Keratinocyte (primary cell): ENCODE results near the gene KRT1. TPM values are rescaled to one million over a fixed set of nuclear protein-coding genes. Genes with fewer than 3 reads are reported as not detected.

Experiments
- DNase-seq: peaks from one replicate; pipeline ENCODE4 v3.0.0-alpha.2; 2011; ENCODE audit warnings: low read depth, missing footprints, low spot score
- FAIRE-seq: peaks from 2 replicates; lab custom pipeline; 2011; peaks lifted over from hg19 to GRCh38; lab: Jason Lieb, UNC
- H2AFZ ChIP-seq: 2 replicates; pipeline ENCODE4 v1.6.0; 2012; ENCODE audit warnings: low read length, control low read depth, inconsistent platforms; ENCODE audit not compliant: control insufficient read depth
- H3K27ac ChIP-seq: 2 replicates; pipeline ENCODE4 v1.5.1; 2011; ENCODE audit warnings: low read length; ENCODE audit not compliant: control insufficient read depth, insufficient read depth
- H3K27me3 ChIP-seq: 3 replicates; pipeline ENCODE4 v1.6.0; 2011; ENCODE audit warnings: low read length; ENCODE audit not compliant: control insufficient read depth, insufficient read depth; ENCODE audit errors: extremely low read depth
- H3K36me3 ChIP-seq, 2 experiments: 2 replicates in 1 of 2; 3 replicates in 1 of 2; pipeline ENCODE4 v1.5.1; 2011; ENCODE audit warnings: low read length in 2 of 2, mild to moderate bottlenecking in 1 of 2; ENCODE audit not compliant: control insufficient read depth in 2 of 2, insufficient read depth in 2 of 2; ENCODE audit errors: extremely low read depth in 1 of 2
- H3K4me1 ChIP-seq: 3 replicates; pipeline ENCODE4 v1.5.1; 2011; ENCODE audit warnings: low read length; ENCODE audit not compliant: control insufficient read depth, insufficient read depth; ENCODE audit errors: extremely low read depth
- H3K4me2 ChIP-seq: 3 replicates; pipeline ENCODE4 v1.6.0; 2011; ENCODE audit warnings: low read depth, low read length; ENCODE audit not compliant: control insufficient read depth, insufficient read depth; ENCODE audit errors: extremely low read depth
- H3K4me3 ChIP-seq, 3 experiments: fragments of 200-600 bp in 1 of 3; sonication (generic) in 1 of 3; 2 replicates in 2 of 3; 3 replicates in 1 of 3; pipeline ENCODE4 v1.5.1; 2011 to 2016; ENCODE audit warnings: low read length in 3 of 3, mild to moderate bottlenecking in 3 of 3, control low read depth in 2 of 3, inconsistent platforms in 1 of 3, low read depth in 1 of 3, mixed read lengths in 1 of 3, mixed run types in 1 of 3, moderate library complexity in 1 of 3; ENCODE audit not compliant: control insufficient read depth in 2 of 3, insufficient read depth in 2 of 3; ENCODE audit errors: extremely low read depth in 1 of 3
- H3K79me2 ChIP-seq: 2 replicates; pipeline ENCODE4 v1.6.0; 2012; ENCODE audit warnings: low read length; ENCODE audit not compliant: control insufficient read depth, insufficient read depth
- H3K9ac ChIP-seq: 3 replicates; pipeline ENCODE4 v1.6.0; 2011; ENCODE audit warnings: low read length; ENCODE audit not compliant: control insufficient read depth, insufficient read depth; ENCODE audit errors: extremely low read depth
- H3K9me1 ChIP-seq: 3 replicates; pipeline ENCODE4 v1.6.0; 2011; ENCODE audit warnings: low read length; ENCODE audit not compliant: control insufficient read depth, insufficient read depth; ENCODE audit errors: extremely low read depth
- H3K9me3 ChIP-seq: 2 replicates; pipeline ENCODE4 v1.5.1; 2012; ENCODE audit warnings: low read depth, low read length; ENCODE audit not compliant: control insufficient read depth
- H4K20me1 ChIP-seq: 3 replicates; pipeline ENCODE4 v1.6.0; 2011; ENCODE audit warnings: low read length; ENCODE audit not compliant: control insufficient read depth, insufficient read depth; ENCODE audit errors: extremely low read depth
- CTCF ChIP-seq, 3 experiments: IDR thresholded peaks in 1 of 3; conservative IDR thresholded peaks in 1 of 3; optimal IDR thresholded peaks in 1 of 3; 2 replicates in 2 of 3; 3 replicates in 1 of 3; pipeline versions ENCODE3 to v1.5.1; 2011; ENCODE audit warnings: low read length in 3 of 3, mild to moderate bottlenecking in 3 of 3, moderate library complexity in 2 of 3, control low read depth in 1 of 3, inconsistent platforms in 1 of 3; ENCODE audit not compliant: insufficient read depth in 2 of 3; ENCODE audit errors: extremely low read depth in 1 of 3
- EZH2 ChIP-seq: IDR thresholded peaks from one replicate; pipeline ENCODE4 v1.6.1; 2012; ENCODE audit warnings: inconsistent platforms, mild to moderate bottlenecking, low read length, moderate library complexity
- dilution Hi-C: fragments of 300-500 bp; cut with MboI; formaldehyde crosslinking; loops from one replicate; pipeline ENCODE4 v1.7.0; 2020; ENCODE audit warnings: low sequenced_read_pairs; ENCODE audit not compliant: extremely low pct_ligation_motif_present
- polyA plus RNA-seq, 5 experiments: library from polyadenylated mRNA; depleted of rRNA in 3 of 5; stranded (reverse) in 3 of 5; stranded (forward) in 1 of 5; unstranded in 1 of 5; fragments of >200 nt; gene quantifications; 1 replicate in 1 of 5; 2 replicates in 3 of 5; 3 replicates in 1 of 5; pipeline versions ENCODE4 v1.2.1 to v1.2.3, GENCODE V29; 2011 to 2012; ENCODE audit warnings: missing spikeins in 2 of 5, low read depth in 1 of 5, low replicate concordance in 1 of 5

Gene KRT1
- polyA plus RNA-seq, 1 donor (not counting 4 experiments of a cell fraction or from before 2014, with no cell fraction given): 92.2 TPM

DNA sequence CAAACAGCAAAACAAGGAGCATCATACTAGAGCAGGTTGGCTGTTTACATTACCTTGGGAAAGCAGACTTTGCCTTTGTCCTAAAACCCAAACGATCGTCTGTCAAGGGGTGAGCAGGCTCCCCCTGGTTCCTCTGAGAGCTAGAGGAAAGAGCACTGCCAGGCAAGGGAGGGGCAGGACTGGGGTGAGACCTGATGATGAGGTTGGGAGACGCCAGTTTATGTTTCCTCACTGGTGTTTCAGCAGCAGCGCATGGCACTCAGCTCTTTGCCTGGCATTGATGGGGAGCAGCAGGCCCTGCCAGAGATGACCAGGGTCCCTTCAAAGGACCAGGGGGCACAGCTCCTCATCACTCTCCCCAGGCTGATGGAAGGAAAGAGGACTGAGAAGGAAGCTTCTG is 20.3 kb downstream of the KRT1 start:
- no peaks in the 10 kb centered on the region for H4K20me1 ChIP-seq
- H3K27ac ChIP-seq: no peak overlapping the region
- H2AFZ ChIP-seq: no peak overlapping the region
- H3K4me1 ChIP-seq: peaks cover 10% of the 10 kb centered on the region
- no peaks in the 10 kb centered on the region for H3K9me1 ChIP-seq
- peaks cover 5% of the 10 kb centered on the region for H3K27me3 ChIP-seq
- no peak overlapping the region for H3K4me3 ChIP-seq
- DNase-seq: no peak
- no peak for FAIRE-seq
- no peak overlapping the region for H3K9ac ChIP-seq
- no peaks in the 10 kb centered on the region for H3K36me3 ChIP-seq
- H3K79me2 ChIP-seq: no peaks in the 10 kb centered on the region
- dilution Hi-C loops: no loop called here
- TF ChIP-seq CTCF (optimal IDR thresholded peaks at IDR 0.05 in 1 of 3, IDR thresholded peaks at IDR 0.05 in 1 of 3, conservative IDR thresholded peaks at IDR 0.05 in 1 of 3; ENCODE audit: extremely low read depth in 1 of 3, insufficient read depth in 2 of 3, low read length in 3 of 3): no peak
- H3K4me2 ChIP-seq: no peak overlapping the region
- no peaks in the 10 kb centered on the region for H3K9me3 ChIP-seq

GRCh38 chr12:52659395-52659794 is 20.8 kb downstream of the KRT1 start:
- no peak overlapping the region for H3K27ac ChIP-seq
- peaks cover 11% of the 10 kb centered on the region for H3K4me1 ChIP-seq
- no peaks in the 10 kb centered on the region for H3K36me3 ChIP-seq
- no peak overlapping the region for H3K9ac ChIP-seq
- no peaks in the 10 kb centered on the region for H4K20me1 ChIP-seq
- FAIRE-seq: no peak
- no peak overlapping the region for H2AFZ ChIP-seq
- dilution Hi-C loops: no loop called here
- no peaks in the 10 kb centered on the region for H3K9me3 ChIP-seq
- no peak for DNase-seq
- H3K9me1 ChIP-seq: no peaks in the 10 kb centered on the region
- peaks cover 3% of the 10 kb centered on the region for H3K27me3 ChIP-seq
- no peak for TF ChIP-seq CTCF (optimal IDR thresholded peaks at IDR 0.05 in 1 of 3, IDR thresholded peaks at IDR 0.05 in 1 of 3, conservative IDR thresholded peaks at IDR 0.05 in 1 of 3; ENCODE audit: extremely low read depth in 1 of 3, insufficient read depth in 2 of 3, low read length in 3 of 3)
- no peak for TF ChIP-seq EZH2
- no peaks in the 10 kb centered on the region for H3K79me2 ChIP-seq
- H3K4me3 ChIP-seq: no peak overlapping the region
- H3K4me2 ChIP-seq: no peak overlapping the region
